K562 (cell line): ENCODE data around the gene ROS1. TPM values are rescaled to one million over a fixed set of nuclear protein-coding genes. Genes with fewer than 3 reads are reported as not detected.

ENCODE experiments used
- ATAC-seq: fragments of 200-7000 bp; cut with Tn5 transposase; 3 replicates; pipeline ENCODE4 v1.9.1; 2020; ENCODE audit warnings: moderate library complexity
- BruUV-seq: library from RNA; stranded (reverse); fragments of 400-500 nt; replicated peaks from 2 replicates; lab custom pipeline; 2021; lab: Mats Ljungman, UMichigan
- CTCF ChIA-PET: fragments of 300-600 bp; formaldehyde crosslinking; extraction: SDS; loops from one replicate; lab custom pipeline; 2021; ENCODE audit warnings: low intra/inter-chr PET ratio; lab: Yijun Ruan, JAX
- POLR2A ChIA-PET: fragments of 300-600, 350-650 bp; sonication (Branson Sonifier 250); formaldehyde crosslinking; extraction: SDS; loops from one replicate; lab custom pipeline; 2021; ENCODE audit warnings: antibody characterized with exemption, inconsistent platforms; lab: Yijun Ruan, JAX
- DNase-seq, 4 experiments: peaks; one replicate each; pipeline versions ENCODE4 v3.0.0 to v3.0.0-alpha.2; 2011 to 2018; ENCODE audit warnings: low spot score in 3 of 4, mixed read lengths in 3 of 4; ENCODE audit errors: extremely low read depth in 1 of 4
- FAIRE-seq: peaks from 2 replicates; lab custom pipeline; 2011; peaks lifted over from hg19 to GRCh38; lab: Jason Lieb, UNC
- H2AFZ ChIP-seq: 2 replicates; pipeline ENCODE4 v1.6.0; 2011; ENCODE audit warnings: low read depth, low read length, control low read depth, inconsistent platforms
- H3K27ac ChIP-seq: fragments of 200-600 bp; 3 replicates; pipeline ENCODE4 v1.8.0; 2011; ENCODE audit warnings: low read depth, mild to moderate bottlenecking, control low read depth, inconsistent platforms, low read length, moderate library complexity, mixed read lengths; ENCODE audit errors: extremely low read depth
- H3K27me3 ChIP-seq, 2 experiments: fragments of 300-600 bp in 1 of 2; 2 replicates in 1 of 2; 3 replicates in 1 of 2; pipeline versions ENCODE4 v1.6.0 to v1.8.0; 2011; ENCODE audit warnings: inconsistent platforms in 2 of 2, low read length in 2 of 2, mild to moderate bottlenecking in 1 of 2, mixed read lengths in 1 of 2, moderate library complexity in 1 of 2; ENCODE audit not compliant: control insufficient read depth in 2 of 2, insufficient read depth in 2 of 2
- H3K36me3 ChIP-seq: fragments of 300-600 bp; 3 replicates; pipeline ENCODE4 v1.8.0; 2011; ENCODE audit warnings: mild to moderate bottlenecking, low read length, inconsistent platforms; ENCODE audit not compliant: control insufficient read depth, insufficient read depth
- H3K4me1 ChIP-seq, 2 experiments: fragments of 200-600 bp in 1 of 2; replicated peaks in 1 of 2; 2 replicates in 1 of 2; 3 replicates in 1 of 2; pipeline versions ENCODE4 v1.5.1 to v1.8.0; 2011; ENCODE audit warnings: inconsistent platforms in 2 of 2, low read length in 2 of 2, mild to moderate bottlenecking in 1 of 2, mixed read lengths in 1 of 2, moderate library complexity in 1 of 2; ENCODE audit not compliant: control insufficient read depth in 2 of 2, insufficient read depth in 2 of 2
- H3K4me2 ChIP-seq: 2 replicates; pipeline ENCODE4 v1.6.1; 2011; ENCODE audit warnings: low read length, control low read depth, inconsistent platforms, mixed read lengths; ENCODE audit not compliant: insufficient read depth
- H3K4me3 ChIP-seq: fragments of 200-600 bp; sonication (generic), shearing (Covaris generic); 2 replicates; pipeline ENCODE4 v1.5.1; 2016; ENCODE audit warnings: control low read depth, inconsistent platforms
- H3K79me2 ChIP-seq: fragments of 200-600 bp; 3 replicates; pipeline ENCODE4 v1.8.0; 2011; ENCODE audit warnings: low read length, inconsistent platforms; ENCODE audit not compliant: control insufficient read depth, insufficient read depth
- H3K9ac ChIP-seq, 2 experiments: 2 replicates each; pipeline versions ENCODE4 v1.6.0 to v1.6.1; 2011; ENCODE audit warnings: low read depth in 2 of 2, low read length in 2 of 2, control low read depth in 1 of 2, inconsistent platforms in 1 of 2, mild to moderate bottlenecking in 1 of 2, mixed read lengths in 1 of 2; ENCODE audit not compliant: insufficient read depth in 1 of 2
- H3K9me1 ChIP-seq: one replicate; pipeline ENCODE4 v1.6.0; 2011; ENCODE audit warnings: inconsistent platforms, mild to moderate bottlenecking, low read length, moderate library complexity; ENCODE audit not compliant: control insufficient read depth, insufficient read depth
- H3K9me3 ChIP-seq: replicated peaks from 2 replicates; pipeline ENCODE4 v1.5.1; 2011; ENCODE audit warnings: low read depth, low read length, inconsistent platforms; ENCODE audit not compliant: control insufficient read depth, insufficient read depth
- H4K20me1 ChIP-seq: replicated peaks from 2 replicates; pipeline ENCODE4 v1.6.1; 2011; ENCODE audit warnings: low read length, inconsistent platforms, mixed read lengths; ENCODE audit not compliant: control insufficient read depth, insufficient read depth
- BMI1 ChIP-seq: fragments of 150-350 bp; IDR thresholded peaks from 2 replicates; pipeline ENCODE4 v1.6.1; 2014; ENCODE audit warnings: low read length
- EHMT2 ChIP-seq: fragments of 450-650 bp; IDR thresholded peaks from 2 replicates; pipeline ENCODE4 v1.6.1; 2018; ENCODE audit warnings: antibody characterized with exemption
- EP300 ChIP-seq: IDR thresholded peaks from 2 replicates; pipeline ENCODE4 v1.6.1; 2012; ENCODE audit warnings: low read length, improper control_type of control experiment
- ILK ChIP-seq: fragments of 450-650 bp; IDR thresholded peaks from 2 replicates; pipeline ENCODE4 v1.6.1; 2016; ENCODE audit warnings: missing genetic modification characterization, low read depth, mild to moderate bottlenecking, missing compliant biosample characterization, moderate library complexity, borderline replicate concordance
- JUNB ChIP-seq: fragments of 450-650 bp; formaldehyde crosslinking; conservative IDR thresholded peaks from 2 replicates; pipeline ENCODE4 v1.4.0; 2020; ENCODE audit warnings: mild to moderate bottlenecking
- KDM5B ChIP-seq: fragments of 200-600 bp; sonication (generic); IDR thresholded peaks from 2 replicates; pipeline ENCODE4 v1.6.1; 2012; ENCODE audit warnings: low read depth, mild to moderate bottlenecking, moderate library complexity, low read length, control low read depth, inconsistent platforms; ENCODE audit not compliant: insufficient replicate concordance
- NFIX ChIP-seq: fragments of 250-450 bp; sonication (Bioruptor Pico); IDR thresholded peaks from 2 replicates; pipeline ENCODE4 v1.4.0; 2020; ENCODE audit warnings: low read depth, mild to moderate bottlenecking, moderate library complexity
- RAD21 ChIP-seq, 2 experiments: fragments of 250-450 bp in 1 of 2; fragments of 450-650 bp in 1 of 2; sonication (Bioruptor Pico) in 1 of 2; formaldehyde crosslinking in 1 of 2; IDR thresholded peaks in 1 of 2; conservative IDR thresholded peaks in 1 of 2; 2 replicates each; pipeline versions ENCODE4 v1.4.0 to v1.8.0; 2020 to 2022; ENCODE audit warnings: mild to moderate bottlenecking in 2 of 2, moderate library complexity in 1 of 2
- SFPQ ChIP-seq: fragments of 200-400 bp; formaldehyde crosslinking; IDR thresholded peaks from 2 replicates; pipeline ENCODE4 v1.6.1; 2017; ENCODE audit warnings: mild to moderate bottlenecking, low read depth, low read length, moderate library complexity
- SMARCE1 ChIP-seq: fragments of 450-650 bp; IDR thresholded peaks from 2 replicates; pipeline ENCODE4 v1.7.1; 2016; ENCODE audit warnings: mild to moderate bottlenecking
- TEAD1 ChIP-seq, 2 experiments: fragments of 450-650 bp in 1 of 2; sonication (generic) in 1 of 2; formaldehyde crosslinking; IDR thresholded peaks; 2 replicates each; pipeline versions ENCODE4 v1.4.0 to v1.8.0; 2020 to 2022; ENCODE audit warnings: mild to moderate bottlenecking in 2 of 2, missing genetic modification reagents in 1 of 2
- TFAM ChIP-seq: fragments of 250-450 bp; sonication (Bioruptor Pico); conservative IDR thresholded peaks from 2 replicates; pipeline ENCODE4 v1.5.0; 2021; ENCODE audit warnings: mild to moderate bottlenecking, moderate library complexity
- WGBS: fragments of 100-300 bp; shearing (Covaris generic); methylation state at CpG from one replicate; pipeline ENCODE4 v1.1.6; 2016; ENCODE audit warnings: low coverage, mixed read lengths; ENCODE audit not compliant: insufficient coverage; ENCODE audit errors: missing lambda C conversion rate; 5-methylcytosine and 5-hydroxymethylcytosine counted together
- in situ Hi-C: fragments of 300-500 bp; cut with MboI; formaldehyde crosslinking; loops from 4 replicates; pipeline ENCODE4 v1.15.0; 2018; ENCODE audit warnings: inconsistent platforms, mixed read lengths
- intact Hi-C: fragments of 100-400 bp; cut with micrococcal nuclease; formaldehyde crosslinking; loops from 2 replicates; pipeline ENCODE4 v1.14.2; 2022
- polyA plus RNA-seq, 8 experiments: library from polyadenylated mRNA; depleted of rRNA in 4 of 8; stranded (reverse) in 5 of 8; unstranded in 3 of 8; fragments of >200 nt; fragmentation: Nextera tagmentation in 2 of 8; fragmentation: Illumina TruSeq in 1 of 8; extraction: Ambion mirVana in 2 of 8; extraction: Trizol in 1 of 8; gene quantifications; 2 replicates each; pipeline versions ENCODE4 v1.2.1 to v1.2.3, GENCODE V29; 2011 to 2014; ENCODE audit warnings: inconsistent platforms in 1 of 8, missing spikeins in 1 of 8
- total RNA-seq, 7 experiments: library from RNA; depleted of rRNA in 6 of 7; stranded (reverse); fragments of >200 nt in 6 of 7; fragmentation: Illumina TruSeq in 2 of 7; extraction: Trizol in 2 of 7; gene quantifications; 2 replicates each; pipeline versions ENCODE4 v1.2.1 to v1.2.3, GENCODE V29; 2011 to 2021; ENCODE audit warnings: low replicate concordance in 1 of 7
- TF ChIP-seq, protein P1 (sequence below), 3 experiments: IDR thresholded peaks in 2 of 3; conservative IDR thresholded peaks in 1 of 3; 2 replicates each; pipeline ENCODE4 v1.5.1; 2011 to 2012; ENCODE audit warnings: low read length in 3 of 3, mild to moderate bottlenecking in 3 of 3, control low read depth in 2 of 3, improper control_type of control experiment in 1 of 3, inconsistent platforms in 1 of 3, low read depth in 1 of 3, mixed read lengths in 1 of 3, moderate library complexity in 1 of 3; ENCODE audit not compliant: insufficient read depth in 2 of 3

Gene ROS1
- total and polyA plus RNA-seq, 9 of the 15 experiments (the other 6 are each of a cell fraction or from before 2014, with no cell fraction given), result under 0.01 to 0.16 (median 0.04) TPM; not detected in 6

DNA sequence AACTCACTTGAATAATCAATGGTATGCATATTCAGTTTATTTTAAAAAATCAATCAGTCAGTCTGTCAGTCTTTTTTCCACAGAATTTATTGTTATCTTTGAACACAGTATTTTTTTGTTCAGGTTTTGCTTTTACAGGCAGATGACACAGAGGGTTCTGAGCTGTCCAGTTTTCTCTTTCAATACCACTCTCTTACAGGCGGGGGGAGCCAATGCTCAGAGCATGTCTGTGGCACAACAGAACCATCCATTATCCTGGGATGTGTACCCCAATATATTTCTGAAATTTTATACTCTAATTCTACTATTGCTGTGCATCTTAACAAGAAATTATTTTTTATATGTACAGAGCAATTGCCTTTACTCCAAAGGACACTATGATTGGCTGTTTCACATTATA, 21.2 kb downstream of the ROS1 start:
- no peaks in the 10 kb centered on the region for H3K36me3 ChIP-seq
- in situ Hi-C loops, result no loop called here
- no peak overlapping the region for H3K4me3 ChIP-seq
- H3K79me2 ChIP-seq, result no peaks in the 10 kb centered on the region
- CTCF ChIA-PET, result no interaction called here
- POLR2A ChIA-PET, result no interaction called here
- H3K4me1 ChIP-seq, result no peaks in the 10 kb centered on the region; a peak in 1 of 5 replicates
- H3K9me1 ChIP-seq, result no peaks in the 10 kb centered on the region
- DNase-seq (peak in 1 of 4 experiments; percentile 11), FAIRE-seq (peak; percentile 29), ATAC-seq (peak; percentile 75)
- 0% methylated on average over 1 of the region's 1 CpG for WGBS
- no TSS peak for BruUV-seq
- H4K20me1 ChIP-seq, result no peaks in the 10 kb centered on the region
- no peak overlapping the region for H3K27ac ChIP-seq
- intact Hi-C loops, result loop anchor here (1.0 kb wide), 1 partner anchor 46 kb away; no protein-coding TSS in a partner anchor
- no peaks in the 10 kb centered on the region; a peak in 2 of 5 replicates for H3K27me3 ChIP-seq
- H3K9me3 ChIP-seq, result no peaks in the 10 kb centered on the region
- H3K4me2 ChIP-seq, result peak overlapping the region; percentile 35; the same call in 1 of the 2 replicates
- no peak overlapping the region for H3K9ac ChIP-seq
- H2AFZ ChIP-seq, result 0 out of 2 replicates have a peak overlapping the region, but pooled peaks have one; percentile 28
- TF ChIP-seq EHMT2, result no peak
- TF ChIP-seq RAD21 (CRISPR knock-in tag; conservative IDR thresholded peaks at IDR 0.05 in 1 of 2, IDR thresholded peaks at IDR 0.05 in 1 of 2), result 0 out of 4 replicates have a peak, but pooled peaks of 1 of the 2 experiments have one; percentile 14
- no peak for TF ChIP-seq KDM5B
- no peak for TF ChIP-seq TEAD1 (CRISPR knock-in tag; IDR thresholded peaks at IDR 0.05)
- no peak for TF ChIP-seq JUNB (CRISPR knock-in tag)
- no peak for TF ChIP-seq EP300
- no peak for TF ChIP-seq NFIX (CRISPR knock-in tag)
- TF ChIP-seq, protein P1, sequence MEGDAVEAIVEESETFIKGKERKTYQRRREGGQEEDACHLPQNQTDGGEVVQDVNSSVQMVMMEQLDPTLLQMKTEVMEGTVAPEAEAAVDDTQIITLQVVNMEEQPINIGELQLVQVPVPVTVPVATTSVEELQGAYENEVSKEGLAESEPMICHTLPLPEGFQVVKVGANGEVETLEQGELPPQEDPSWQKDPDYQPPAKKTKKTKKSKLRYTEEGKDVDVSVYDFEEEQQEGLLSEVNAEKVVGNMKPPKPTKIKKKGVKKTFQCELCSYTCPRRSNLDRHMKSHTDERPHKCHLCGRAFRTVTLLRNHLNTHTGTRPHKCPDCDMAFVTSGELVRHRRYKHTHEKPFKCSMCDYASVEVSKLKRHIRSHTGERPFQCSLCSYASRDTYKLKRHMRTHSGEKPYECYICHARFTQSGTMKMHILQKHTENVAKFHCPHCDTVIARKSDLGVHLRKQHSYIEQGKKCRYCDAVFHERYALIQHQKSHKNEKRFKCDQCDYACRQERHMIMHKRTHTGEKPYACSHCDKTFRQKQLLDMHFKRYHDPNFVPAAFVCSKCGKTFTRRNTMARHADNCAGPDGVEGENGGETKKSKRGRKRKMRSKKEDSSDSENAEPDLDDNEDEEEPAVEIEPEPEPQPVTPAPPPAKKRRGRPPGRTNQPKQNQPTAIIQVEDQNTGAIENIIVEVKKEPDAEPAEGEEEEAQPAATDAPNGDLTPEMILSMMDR (IDR thresholded peaks at IDR 0.05 in 2 of 3, conservative IDR thresholded peaks at IDR 0.05 in 1 of 3; ENCODE audit: insufficient read depth in 2 of 3, low read depth in 1 of 3, low read length in 3 of 3), result 0 out of 6 replicates have a peak, but pooled peaks of 1 of the 3 experiments have one; percentile 16
- no peak for TF ChIP-seq BMI1
- TF ChIP-seq ILK (tag), result no peak
- TF ChIP-seq TFAM (CRISPR knock-in tag), result no peak
- TF ChIP-seq SFPQ, result no peak
- no peak for TF ChIP-seq SMARCE1
